Retinal pigment epithelial cell (primary cell): Measurements from ENCODE around the gene C12orf43.

Experiments
- DNase-seq: peaks from one replicate; pipeline ENCODE4 v3.0.0-alpha.2; 2010; ENCODE audit warnings: low read depth
- H3K4me3 ChIP-seq: 2 replicates; pipeline ENCODE4 v1.5.1; 2011; ENCODE audit warnings: mild to moderate bottlenecking, low read length, control low read depth, moderate library complexity
- CTCF ChIP-seq: conservative IDR thresholded peaks from 2 replicates; pipeline ENCODE4 v1.5.1; 2011; ENCODE audit warnings: low read depth, low read length, control low read depth, inconsistent platforms

Gene C12orf43

GRCh38 chr12:120961604-120962531, 54.4 kb downstream of the C12orf43 start:
- TF ChIP-seq CTCF = no peak
- DNase-seq = no peak
- no peak overlapping the region for H3K4me3 ChIP-seq

DNA sequence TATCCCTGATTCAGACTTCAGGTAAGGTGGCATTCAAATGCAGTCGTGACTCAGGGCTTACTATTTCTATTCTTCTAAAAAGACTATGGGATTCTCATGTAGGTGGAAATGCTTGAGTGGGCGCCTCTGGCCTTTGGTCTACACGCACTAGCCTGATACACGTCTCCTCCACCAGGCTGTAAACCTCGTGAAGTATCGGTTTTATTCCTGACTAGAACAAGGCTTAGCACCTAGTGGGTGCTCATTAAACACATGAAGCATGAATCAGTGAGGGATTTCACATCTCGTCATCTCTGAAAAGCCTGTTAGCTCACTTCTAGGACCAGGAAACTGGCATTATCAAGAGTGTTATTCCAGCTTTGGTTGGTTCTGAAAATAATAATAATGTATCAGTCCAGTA, 55.6 kb downstream of the C12orf43 start:
- no peak for TF ChIP-seq CTCF
- no peak overlapping the region for H3K4me3 ChIP-seq
- DNase-seq = no peak

DNA sequence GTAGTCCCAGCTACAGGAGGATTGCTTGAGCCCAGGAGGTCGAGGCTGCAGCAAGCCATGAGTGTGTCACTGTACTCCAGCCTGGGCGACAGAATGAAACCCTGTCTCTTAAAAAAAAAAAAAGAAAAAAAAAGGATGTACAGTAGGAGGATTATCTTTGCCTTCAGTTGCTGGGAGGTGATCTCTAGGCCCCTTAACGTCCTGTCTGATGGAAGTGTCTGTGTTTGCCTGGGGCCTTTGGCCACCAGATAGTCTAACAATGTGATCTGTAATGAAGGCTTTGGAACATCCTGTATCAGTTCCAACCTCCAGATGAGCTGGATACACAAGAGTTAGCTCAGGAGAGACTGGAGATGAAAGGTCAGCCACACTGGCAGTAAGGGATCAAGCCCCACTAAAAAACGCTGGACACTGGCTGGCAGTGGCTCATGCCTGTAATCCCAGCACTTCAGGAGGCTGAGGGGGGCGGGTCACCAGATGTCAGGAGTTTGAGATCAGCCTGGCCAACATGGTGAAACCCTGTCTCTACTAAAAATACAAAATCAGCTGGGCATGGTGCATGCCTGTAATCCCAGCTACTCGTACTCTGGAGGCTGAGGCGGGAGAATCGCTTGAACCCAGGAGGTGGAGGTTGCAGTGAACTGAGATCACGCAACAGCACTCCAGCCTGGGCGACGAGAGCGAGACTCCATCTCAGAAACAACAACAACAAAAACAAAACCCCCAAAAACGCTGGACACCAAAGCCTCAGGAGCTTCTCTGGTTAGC, 57.0 kb downstream of the C12orf43 start:
- H3K4me3 ChIP-seq = no peak overlapping the region
- DNase-seq = no peak
- no peak for TF ChIP-seq CTCF

DNA sequence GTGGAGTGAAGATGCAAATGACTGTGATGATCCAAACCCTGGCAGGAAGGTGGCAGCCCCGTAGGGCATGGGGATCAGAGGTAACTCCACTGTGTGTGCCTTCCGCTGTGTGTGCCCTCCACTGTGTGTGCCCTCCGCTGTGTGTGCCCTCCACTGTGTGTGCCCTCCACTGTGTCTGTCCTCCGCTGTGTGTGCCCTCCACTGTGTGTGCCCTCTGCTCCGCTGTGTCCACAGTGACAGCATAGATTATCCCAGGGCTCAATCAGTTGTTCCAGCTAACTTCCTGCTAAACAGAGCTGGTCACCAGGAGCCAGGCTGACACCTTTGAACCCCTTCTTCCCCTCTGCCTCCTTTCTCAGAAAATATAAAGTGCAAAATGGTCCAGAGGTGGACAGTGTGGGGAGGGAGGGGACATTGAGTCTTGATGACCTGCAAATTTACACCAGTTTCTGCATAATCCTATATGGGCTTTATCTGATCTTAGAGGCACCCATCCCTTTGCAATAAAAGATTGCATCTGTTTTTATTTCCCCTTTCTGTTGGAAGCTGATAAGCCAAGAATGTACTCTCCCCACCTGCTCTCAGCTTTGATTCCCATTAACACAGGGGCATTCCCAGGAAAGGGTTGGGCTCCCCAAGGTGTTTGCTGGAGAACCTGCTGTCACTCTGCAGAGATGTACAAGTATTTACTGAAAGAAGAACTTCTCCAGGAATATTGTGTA, 59.5 kb downstream of the C12orf43 start:
- no peak overlapping the region for H3K4me3 ChIP-seq
- no peak for DNase-seq
- TF ChIP-seq CTCF = no peak

GRCh38 chr12:120955232-120955631, 61.1 kb downstream of the C12orf43 start:
- TF ChIP-seq CTCF = no peak
- H3K4me3 ChIP-seq = no peak overlapping the region
- DNase-seq = no peak

- no peak for TF ChIP-seq CTCF
- DNase-seq = no peak
- no peak overlapping the region for H3K4me3 ChIP-seq
These were observed 65.5 kb downstream of the C12orf43 start for GRCh38 chr12:120950807-120951206.
